Esophagus muscularis mucosa (tissue), 3 donors: ENCODE measurements around the gene SUGT1.
"Not testable (repeated sequence)": the region's sequence is repeated elsewhere in the genome, so short reads cannot be mapped to it uniquely, and the experiment has no call there.

Experiments
- EP300 ChIP-seq: sonication (generic); formaldehyde crosslinking; IDR thresholded peaks from one replicate; pipeline ENCODE4 v1.6.1; 2017; ENCODE audit warnings: antibody characterized with exemption
- TF ChIP-seq, protein P1 (sequence below), 3 experiments: fragments of 200-600 bp in 2 of 3; fragments of 450-650 bp in 1 of 3; sonication (generic) in 2 of 3; IDR thresholded peaks; one replicate each; pipeline ENCODE4 v1.5.1; 2017 to 2019; ENCODE audit warnings: antibody characterized with exemption in 3 of 3, mild to moderate bottlenecking in 2 of 3, moderate library complexity in 1 of 3

DNA sequence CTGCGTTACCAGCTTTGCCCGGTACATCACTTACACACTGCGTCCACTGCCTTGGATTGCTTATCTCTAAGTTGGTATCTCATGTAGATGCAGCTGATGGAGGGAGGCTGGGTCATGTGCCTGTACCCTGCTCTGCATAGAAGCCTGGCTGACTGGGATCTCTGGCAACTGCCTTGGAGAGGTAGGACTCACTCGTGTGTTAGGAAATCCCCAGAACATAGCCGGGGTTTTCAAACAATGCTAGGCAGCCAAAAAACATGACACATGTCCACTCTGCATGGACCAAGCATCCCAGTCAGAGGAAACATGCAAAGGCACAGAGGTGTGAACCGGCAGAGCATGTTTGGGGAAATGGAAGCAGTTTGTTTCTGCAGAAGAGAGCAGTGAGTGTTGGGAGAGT is 46.5 kb upstream of the SUGT1 start:
- TF ChIP-seq, protein P1, sequence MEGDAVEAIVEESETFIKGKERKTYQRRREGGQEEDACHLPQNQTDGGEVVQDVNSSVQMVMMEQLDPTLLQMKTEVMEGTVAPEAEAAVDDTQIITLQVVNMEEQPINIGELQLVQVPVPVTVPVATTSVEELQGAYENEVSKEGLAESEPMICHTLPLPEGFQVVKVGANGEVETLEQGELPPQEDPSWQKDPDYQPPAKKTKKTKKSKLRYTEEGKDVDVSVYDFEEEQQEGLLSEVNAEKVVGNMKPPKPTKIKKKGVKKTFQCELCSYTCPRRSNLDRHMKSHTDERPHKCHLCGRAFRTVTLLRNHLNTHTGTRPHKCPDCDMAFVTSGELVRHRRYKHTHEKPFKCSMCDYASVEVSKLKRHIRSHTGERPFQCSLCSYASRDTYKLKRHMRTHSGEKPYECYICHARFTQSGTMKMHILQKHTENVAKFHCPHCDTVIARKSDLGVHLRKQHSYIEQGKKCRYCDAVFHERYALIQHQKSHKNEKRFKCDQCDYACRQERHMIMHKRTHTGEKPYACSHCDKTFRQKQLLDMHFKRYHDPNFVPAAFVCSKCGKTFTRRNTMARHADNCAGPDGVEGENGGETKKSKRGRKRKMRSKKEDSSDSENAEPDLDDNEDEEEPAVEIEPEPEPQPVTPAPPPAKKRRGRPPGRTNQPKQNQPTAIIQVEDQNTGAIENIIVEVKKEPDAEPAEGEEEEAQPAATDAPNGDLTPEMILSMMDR (IDR thresholded peaks at IDR 0.05), result not testable (repeated sequence)
- TF ChIP-seq EP300, result not testable (repeated sequence)
